Fibroblast of lung (primary cell): ENCODE measurements around the gene SUPT3H.

Source experiments
- EZH2 ChIP-seq: IDR thresholded peaks from 2 replicates; pipeline ENCODE4 v1.5.1; 2012; ENCODE audit warnings: low read length, control low read depth, mild to moderate bottlenecking; ENCODE audit errors: missing control alignments
- TF ChIP-seq, protein P1 (sequence below), 2 donors: IDR thresholded peaks in 1 of 2; conservative IDR thresholded peaks in 1 of 2; 1 replicate in 1 of 2; 2 replicates in 1 of 2; pipeline ENCODE4 v1.5.1; 2011 to 2012; ENCODE audit warnings: low read length in 2 of 2, control low read depth in 1 of 2, inconsistent platforms in 1 of 2, low read depth in 1 of 2, mild to moderate bottlenecking in 1 of 2

DNA sequence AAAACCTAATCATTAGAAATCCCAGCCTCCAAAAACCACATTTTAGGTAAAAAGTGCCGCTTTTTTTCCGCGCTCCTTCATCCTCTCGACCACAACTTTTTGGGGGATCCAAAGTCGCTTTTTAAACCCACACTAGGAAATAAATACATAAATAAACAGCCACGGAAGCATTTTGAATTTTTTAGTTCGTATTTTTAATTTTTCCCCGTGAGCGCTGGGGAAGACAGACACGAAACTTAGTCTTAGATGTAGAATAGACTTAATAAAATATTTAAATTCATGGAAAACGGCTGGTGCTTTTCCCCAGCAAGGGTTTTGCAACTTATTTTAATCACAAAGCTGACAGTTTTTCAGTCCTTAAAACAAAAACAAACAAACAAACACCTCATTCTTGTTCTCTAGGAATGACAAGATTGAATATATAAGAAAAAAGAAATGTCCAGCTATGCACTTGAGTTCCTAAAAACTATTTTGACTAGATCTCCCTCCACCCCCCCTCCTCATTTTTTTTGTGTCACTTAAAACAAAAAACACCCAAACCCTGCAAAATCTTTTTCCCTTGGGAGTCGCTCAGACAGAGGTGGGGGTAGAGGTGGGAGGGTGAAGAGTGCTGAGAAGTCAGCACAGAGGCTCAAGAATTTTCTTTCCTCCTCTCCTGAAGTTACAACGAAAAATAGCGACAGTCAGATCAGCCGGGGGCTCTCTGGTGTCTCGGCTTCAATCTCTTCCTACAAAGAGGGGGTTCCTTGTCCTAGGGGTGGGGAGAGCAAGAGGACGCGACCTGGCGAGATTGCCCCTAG lies 43.4 kb upstream of the SUPT3H start:
- TF ChIP-seq, protein P1, sequence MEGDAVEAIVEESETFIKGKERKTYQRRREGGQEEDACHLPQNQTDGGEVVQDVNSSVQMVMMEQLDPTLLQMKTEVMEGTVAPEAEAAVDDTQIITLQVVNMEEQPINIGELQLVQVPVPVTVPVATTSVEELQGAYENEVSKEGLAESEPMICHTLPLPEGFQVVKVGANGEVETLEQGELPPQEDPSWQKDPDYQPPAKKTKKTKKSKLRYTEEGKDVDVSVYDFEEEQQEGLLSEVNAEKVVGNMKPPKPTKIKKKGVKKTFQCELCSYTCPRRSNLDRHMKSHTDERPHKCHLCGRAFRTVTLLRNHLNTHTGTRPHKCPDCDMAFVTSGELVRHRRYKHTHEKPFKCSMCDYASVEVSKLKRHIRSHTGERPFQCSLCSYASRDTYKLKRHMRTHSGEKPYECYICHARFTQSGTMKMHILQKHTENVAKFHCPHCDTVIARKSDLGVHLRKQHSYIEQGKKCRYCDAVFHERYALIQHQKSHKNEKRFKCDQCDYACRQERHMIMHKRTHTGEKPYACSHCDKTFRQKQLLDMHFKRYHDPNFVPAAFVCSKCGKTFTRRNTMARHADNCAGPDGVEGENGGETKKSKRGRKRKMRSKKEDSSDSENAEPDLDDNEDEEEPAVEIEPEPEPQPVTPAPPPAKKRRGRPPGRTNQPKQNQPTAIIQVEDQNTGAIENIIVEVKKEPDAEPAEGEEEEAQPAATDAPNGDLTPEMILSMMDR (conservative IDR thresholded peaks at IDR 0.05 in 1 of 2, IDR thresholded peaks at IDR 0.05 in 1 of 2; ENCODE audit: low read depth in 1 of 2, low read length in 2 of 2) = no peak
- no peak for TF ChIP-seq EZH2
